ENCODE results near the gene SPINT2. TPM values are rescaled to one million over a fixed set of nuclear protein-coding genes. Genes with fewer than 3 reads are reported as not detected.
"Not testable (repeated sequence)": the region's sequence is repeated elsewhere in the genome, so short reads cannot be mapped to it uniquely, and the experiment has no call there.

The SPINT2 gene
- polyA plus RNA-seq, 1 donor (not counting 4 experiments of a cell fraction or from before 2014, with no cell fraction given), result 363 TPM

DNA sequence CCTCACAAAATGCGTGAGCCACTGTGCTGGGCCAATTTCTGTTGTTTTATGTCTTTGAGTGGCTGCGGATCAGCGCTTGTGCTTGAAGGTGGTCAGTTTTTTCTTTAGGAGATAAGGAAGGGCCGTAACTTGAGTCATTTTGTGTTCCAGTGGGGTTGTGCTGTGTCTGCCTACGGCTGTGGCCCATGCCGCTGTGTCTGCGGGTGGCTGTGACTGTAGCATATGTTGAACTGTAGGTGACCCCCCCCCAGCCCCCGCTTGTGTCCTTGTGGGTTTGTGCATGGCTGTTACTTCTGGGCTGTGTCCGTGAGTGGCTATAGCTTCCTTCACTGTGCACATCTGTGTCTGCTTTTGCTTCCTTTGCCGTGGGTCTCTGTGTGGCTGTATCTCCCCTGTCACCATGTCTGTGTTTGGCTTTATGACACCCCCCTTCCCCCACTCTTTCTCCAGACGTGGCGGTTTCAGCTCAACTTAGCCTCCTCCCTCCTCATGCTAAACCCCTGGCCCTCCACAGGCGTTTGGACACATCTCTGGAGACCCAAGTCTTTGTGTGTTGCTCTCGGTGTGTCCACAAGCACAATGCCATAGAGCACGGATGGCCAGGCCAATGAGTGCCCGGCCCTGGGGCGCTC is 8.9 kb upstream of the SPINT2 start:
- peak overlapping the region; percentile 60 for H3K4me2 ChIP-seq (ENCODE audit: control insufficient read depth, extremely low read depth, insufficient read depth, low read depth, low read length)
- H3K9me3 ChIP-seq (ENCODE audit: control insufficient read depth, low read depth, low read length), result no peaks in the 10 kb centered on the region
- no peaks in the 10 kb centered on the region for H4K20me1 ChIP-seq (ENCODE audit: control insufficient read depth, extremely low read depth, insufficient read depth, low read length)
- DNase-seq (ENCODE audit: low read depth, low spot score) (no peak), FAIRE-seq (no peak)
- peaks cover 28% of the 10 kb centered on the region for H3K4me1 ChIP-seq (ENCODE audit: control insufficient read depth, extremely low read depth, insufficient read depth, low read length)
- no peaks in the 10 kb centered on the region for H3K36me3 ChIP-seq (ENCODE audit: control insufficient read depth in 2 of 2, extremely low read depth in 1 of 2, insufficient read depth in 2 of 2, low read length in 2 of 2)
- H3K4me3 ChIP-seq (ENCODE audit: control insufficient read depth in 2 of 3, extremely low read depth in 1 of 3, insufficient read depth in 2 of 3, low read depth in 1 of 3, low read length in 3 of 3), result no peak overlapping the region
- H3K27ac ChIP-seq (ENCODE audit: control insufficient read depth, insufficient read depth, low read length), result no peak overlapping the region
- no peaks in the 10 kb centered on the region for H3K9me1 ChIP-seq (ENCODE audit: control insufficient read depth, extremely low read depth, insufficient read depth, low read length)
- no peak overlapping the region for H3K9ac ChIP-seq (ENCODE audit: control insufficient read depth, extremely low read depth, insufficient read depth, low read length)
- no peak overlapping the region for H2AFZ ChIP-seq (ENCODE audit: control insufficient read depth, low read length)
- no peak for TF ChIP-seq EZH2 (IDR thresholded peaks at IDR 0.05; ENCODE audit: low read length)
- TF ChIP-seq, protein P1, sequence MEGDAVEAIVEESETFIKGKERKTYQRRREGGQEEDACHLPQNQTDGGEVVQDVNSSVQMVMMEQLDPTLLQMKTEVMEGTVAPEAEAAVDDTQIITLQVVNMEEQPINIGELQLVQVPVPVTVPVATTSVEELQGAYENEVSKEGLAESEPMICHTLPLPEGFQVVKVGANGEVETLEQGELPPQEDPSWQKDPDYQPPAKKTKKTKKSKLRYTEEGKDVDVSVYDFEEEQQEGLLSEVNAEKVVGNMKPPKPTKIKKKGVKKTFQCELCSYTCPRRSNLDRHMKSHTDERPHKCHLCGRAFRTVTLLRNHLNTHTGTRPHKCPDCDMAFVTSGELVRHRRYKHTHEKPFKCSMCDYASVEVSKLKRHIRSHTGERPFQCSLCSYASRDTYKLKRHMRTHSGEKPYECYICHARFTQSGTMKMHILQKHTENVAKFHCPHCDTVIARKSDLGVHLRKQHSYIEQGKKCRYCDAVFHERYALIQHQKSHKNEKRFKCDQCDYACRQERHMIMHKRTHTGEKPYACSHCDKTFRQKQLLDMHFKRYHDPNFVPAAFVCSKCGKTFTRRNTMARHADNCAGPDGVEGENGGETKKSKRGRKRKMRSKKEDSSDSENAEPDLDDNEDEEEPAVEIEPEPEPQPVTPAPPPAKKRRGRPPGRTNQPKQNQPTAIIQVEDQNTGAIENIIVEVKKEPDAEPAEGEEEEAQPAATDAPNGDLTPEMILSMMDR (optimal IDR thresholded peaks at IDR 0.05 in 1 of 3, IDR thresholded peaks at IDR 0.05 in 1 of 3, conservative IDR thresholded peaks at IDR 0.05 in 1 of 3; ENCODE audit: extremely low read depth in 1 of 3, insufficient read depth in 2 of 3, low read length in 3 of 3), result no peak
- dilution Hi-C loops (cut with MboI; ENCODE audit: extremely low pct_ligation_motif_present, low sequenced_read_pairs), result no loop called here
- H3K27me3 ChIP-seq (ENCODE audit: control insufficient read depth, extremely low read depth, insufficient read depth, low read length), result no peaks in the 10 kb centered on the region
- H3K79me2 ChIP-seq (ENCODE audit: control insufficient read depth, insufficient read depth, low read length), result no peaks in the 10 kb centered on the region

- peaks cover 15% of the 10 kb centered on the region for H3K4me1 ChIP-seq (ENCODE audit: control insufficient read depth, extremely low read depth, insufficient read depth, low read length)
- dilution Hi-C loops (cut with MboI; ENCODE audit: extremely low pct_ligation_motif_present, low sequenced_read_pairs), result not testable (repeated sequence)
These were observed 2.4 kb upstream of the SPINT2 start for GRCh38 chr19:38261942-38262341.

More at GRCh38 chr19:38261942-38262341, 2.4 kb upstream of the SPINT2 start:
- not testable (repeated sequence) for H3K4me2 ChIP-seq (ENCODE audit: control insufficient read depth, extremely low read depth, insufficient read depth, low read depth, low read length); H3K27me3 ChIP-seq (ENCODE audit: control insufficient read depth, extremely low read depth, insufficient read depth, low read length); DNase-seq (ENCODE audit: low read depth, low spot score); H3K9ac ChIP-seq (ENCODE audit: control insufficient read depth, extremely low read depth, insufficient read depth, low read length); H3K9me3 ChIP-seq (ENCODE audit: control insufficient read depth, low read depth, low read length); H3K27ac ChIP-seq (ENCODE audit: control insufficient read depth, insufficient read depth, low read length); H4K20me1 ChIP-seq (ENCODE audit: control insufficient read depth, extremely low read depth, insufficient read depth, low read length); FAIRE-seq; H3K36me3 ChIP-seq (ENCODE audit: control insufficient read depth in 2 of 2, extremely low read depth in 1 of 2, insufficient read depth in 2 of 2, low read length in 2 of 2); H3K9me1 ChIP-seq (ENCODE audit: control insufficient read depth, extremely low read depth, insufficient read depth, low read length); H2AFZ ChIP-seq (ENCODE audit: control insufficient read depth, low read length); H3K4me3 ChIP-seq (ENCODE audit: control insufficient read depth in 2 of 3, extremely low read depth in 1 of 3, insufficient read depth in 2 of 3, low read depth in 1 of 3, low read length in 3 of 3)
- peaks cover 26% of the 10 kb centered on the region for H3K79me2 ChIP-seq (ENCODE audit: control insufficient read depth, insufficient read depth, low read length)

All from keratinocyte (primary cell).